Loucy (cell line): ENCODE measurements around the gene TLK1.

ENCODE experiments used
- H2AFZ ChIP-seq: fragments of 200-600 bp; sonication (generic); 2 replicates; pipeline ENCODE4 v1.6.0; 2016; ENCODE audit warnings: antibody characterized with exemption, mild to moderate bottlenecking, low read length, moderate library complexity
- H3F3A ChIP-seq: fragments of 200-600 bp; 2 replicates; pipeline ENCODE4 v1.6.0; 2016; ENCODE audit warnings: antibody characterized with exemption, low read depth, mild to moderate bottlenecking
- H3K27me3 ChIP-seq: fragments of 200-600 bp; sonication (generic); 2 replicates; pipeline ENCODE4 v1.6.1; 2014; ENCODE audit warnings: low read length, mild to moderate bottlenecking; ENCODE audit not compliant: insufficient read depth, poor library complexity, severe bottlenecking
- H3K36me3 ChIP-seq: fragments of 200-600 bp; sonication (generic); 2 replicates; pipeline ENCODE4 v1.6.1; 2016; ENCODE audit warnings: low read length; ENCODE audit not compliant: insufficient read depth
- H3K4me1 ChIP-seq: fragments of 200-600 bp; sonication (generic); 2 replicates; pipeline ENCODE4 v1.5.1; 2014; ENCODE audit warnings: low read length, mild to moderate bottlenecking; ENCODE audit not compliant: insufficient read depth, poor library complexity, severe bottlenecking
- H3K4me2 ChIP-seq: fragments of 200-600 bp; sonication (generic); 2 replicates; pipeline ENCODE4 v1.6.0; 2014; ENCODE audit warnings: antibody characterized with exemption, low read length, low read depth, mild to moderate bottlenecking; ENCODE audit not compliant: poor library complexity, severe bottlenecking
- H3K4me3 ChIP-seq: fragments of 200-600 bp; sonication (generic); 2 replicates; pipeline ENCODE4 v1.5.1; 2014; ENCODE audit warnings: low read length, mild to moderate bottlenecking, mixed read lengths; ENCODE audit not compliant: poor library complexity, severe bottlenecking
- H3K79me2 ChIP-seq: fragments of 200-600 bp; sonication (generic); 2 replicates; pipeline ENCODE4 v1.6.1; 2014; ENCODE audit warnings: low read length; ENCODE audit not compliant: insufficient read depth
- H3K9ac ChIP-seq: fragments of 200-600 bp; sonication (generic); 2 replicates; pipeline ENCODE4 v1.6.0; 2014; ENCODE audit warnings: mild to moderate bottlenecking, low read depth, low read length, moderate library complexity; ENCODE audit not compliant: poor library complexity, severe bottlenecking
- H3K9me2 ChIP-seq: fragments of 200-600 bp; sonication (generic); replicated peaks from 2 replicates; pipeline ENCODE4 v1.6.1; 2016; ENCODE audit warnings: low read depth, low read length, mixed read lengths
- H3K9me3 ChIP-seq: fragments of 200-600 bp; sonication (generic); 2 replicates; pipeline ENCODE4 v1.6.1; 2014; ENCODE audit warnings: mild to moderate bottlenecking, antibody characterized with exemption, low read length, low read depth; ENCODE audit not compliant: insufficient read depth
- H4K20me1 ChIP-seq: fragments of 200-600 bp; sonication (generic); 2 replicates; pipeline ENCODE4 v1.6.0; 2014; ENCODE audit warnings: antibody characterized with exemption, low read length, mild to moderate bottlenecking; ENCODE audit not compliant: insufficient read depth, poor library complexity, severe bottlenecking
- EZH2phosphoT487 ChIP-seq: fragments of 200-600 bp; IDR thresholded peaks from 2 replicates; pipeline ENCODE4 v1.6.1; 2018; ENCODE audit warnings: antibody characterized with exemption, mild to moderate bottlenecking, moderate library complexity, borderline replicate concordance
- TF ChIP-seq, protein P1 (sequence below): fragments of 200-600 bp; sonication (generic); conservative IDR thresholded peaks from 2 replicates; pipeline ENCODE4 v1.5.1; 2014; ENCODE audit warnings: mild to moderate bottlenecking, antibody characterized with exemption, low read length

Gene TLK1

DNA sequence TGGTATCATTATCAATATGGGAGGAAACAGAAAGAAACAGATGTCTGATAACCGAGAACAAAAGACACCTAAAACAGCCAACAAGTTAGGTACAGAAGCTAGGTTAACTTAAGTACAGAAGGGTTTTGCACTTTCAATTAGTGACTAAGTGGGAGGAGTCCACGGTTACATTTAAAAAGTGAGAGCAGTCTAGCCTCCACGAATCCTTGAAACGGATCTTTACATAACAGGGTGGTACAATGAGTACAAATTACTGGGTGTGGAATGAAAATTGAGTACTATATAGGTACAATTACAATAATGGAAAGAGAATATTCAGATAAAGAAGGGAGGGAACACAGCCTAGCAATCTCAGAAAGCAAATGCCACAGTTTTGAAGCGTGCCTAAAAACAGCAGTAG is 76.6 kb downstream of the TLK1 start:
- Histone ChIP-seq H3F3A (no peaks in the 10 kb centered on the region), H3K79me2 (peaks cover 92% of the 10 kb centered on the region), H2AFZ (no peak overlapping the region), H3K9me3 (no peaks in the 10 kb centered on the region), H3K4me2 (no peak overlapping the region), H3K4me1 (peaks cover 7% of the 10 kb centered on the region), H3K36me3 (peaks cover 39% of the 10 kb centered on the region), H3K9ac (no peak overlapping the region), H4K20me1 (peaks cover 85% of the 10 kb centered on the region), H3K9me2 (no peaks in the 10 kb centered on the region), H3K27me3 (no peaks in the 10 kb centered on the region), H3K4me3 (no peak overlapping the region)
- TF ChIP-seq, protein P1, sequence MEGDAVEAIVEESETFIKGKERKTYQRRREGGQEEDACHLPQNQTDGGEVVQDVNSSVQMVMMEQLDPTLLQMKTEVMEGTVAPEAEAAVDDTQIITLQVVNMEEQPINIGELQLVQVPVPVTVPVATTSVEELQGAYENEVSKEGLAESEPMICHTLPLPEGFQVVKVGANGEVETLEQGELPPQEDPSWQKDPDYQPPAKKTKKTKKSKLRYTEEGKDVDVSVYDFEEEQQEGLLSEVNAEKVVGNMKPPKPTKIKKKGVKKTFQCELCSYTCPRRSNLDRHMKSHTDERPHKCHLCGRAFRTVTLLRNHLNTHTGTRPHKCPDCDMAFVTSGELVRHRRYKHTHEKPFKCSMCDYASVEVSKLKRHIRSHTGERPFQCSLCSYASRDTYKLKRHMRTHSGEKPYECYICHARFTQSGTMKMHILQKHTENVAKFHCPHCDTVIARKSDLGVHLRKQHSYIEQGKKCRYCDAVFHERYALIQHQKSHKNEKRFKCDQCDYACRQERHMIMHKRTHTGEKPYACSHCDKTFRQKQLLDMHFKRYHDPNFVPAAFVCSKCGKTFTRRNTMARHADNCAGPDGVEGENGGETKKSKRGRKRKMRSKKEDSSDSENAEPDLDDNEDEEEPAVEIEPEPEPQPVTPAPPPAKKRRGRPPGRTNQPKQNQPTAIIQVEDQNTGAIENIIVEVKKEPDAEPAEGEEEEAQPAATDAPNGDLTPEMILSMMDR = no peak
- no peak for TF ChIP-seq EZH2phosphoT487

DNA sequence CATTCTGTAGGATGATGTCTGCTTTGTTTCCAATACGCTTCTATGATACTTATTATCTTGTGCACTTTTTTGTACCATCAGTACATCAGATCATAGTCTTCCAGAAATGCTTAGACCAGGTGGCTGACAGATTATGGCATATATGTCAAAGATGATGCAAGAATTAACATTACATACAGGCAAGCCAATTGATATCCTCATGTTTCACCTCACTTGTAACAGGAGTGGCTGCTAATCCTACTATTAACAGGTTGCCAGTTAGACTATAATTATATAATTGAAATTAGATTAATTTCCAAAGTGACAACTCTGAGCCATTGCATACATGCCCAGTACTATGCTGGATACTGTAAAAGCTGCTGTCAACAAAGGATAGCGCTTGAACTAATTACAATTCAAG is 77.2 kb downstream of the TLK1 start:
- Histone ChIP-seq H3K27me3 (no peaks in the 10 kb centered on the region), H3K79me2 (peaks cover 92% of the 10 kb centered on the region), H3K4me3 (no peak overlapping the region), H3K4me1 (peaks cover 7% of the 10 kb centered on the region), H3K9me3 (no peaks in the 10 kb centered on the region), H4K20me1 (peaks cover 81% of the 10 kb centered on the region), H3K9me2 (no peaks in the 10 kb centered on the region), H3K36me3 (peaks cover 40% of the 10 kb centered on the region), H3F3A (no peaks in the 10 kb centered on the region), H2AFZ (no peak overlapping the region), H3K4me2 (no peak overlapping the region), H3K9ac (no peak overlapping the region)
- TF ChIP-seq EZH2phosphoT487 = no peak
- TF ChIP-seq, protein P1 = no peak

DNA sequence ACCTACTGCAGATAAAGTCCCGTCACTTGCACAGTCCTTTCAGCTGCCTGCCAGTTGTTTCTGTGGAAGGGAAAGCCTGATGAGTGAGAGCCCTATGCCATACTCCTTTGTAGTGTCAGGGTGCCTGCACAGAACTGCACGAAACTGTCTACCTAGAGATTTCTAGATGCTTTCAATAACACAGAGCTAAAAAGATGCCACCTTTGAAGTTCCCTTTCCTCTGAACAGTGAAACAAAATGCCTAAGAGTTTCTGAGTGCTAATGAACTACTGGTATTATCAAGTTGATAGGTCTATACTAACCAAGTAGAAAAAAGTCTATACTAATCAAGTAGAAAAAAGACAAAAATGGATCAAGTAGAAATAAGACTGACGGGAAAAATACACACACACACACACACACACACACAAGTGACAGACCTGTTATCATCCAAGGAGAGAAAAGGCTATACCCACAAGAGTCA is 79.0 kb downstream of the TLK1 start:
- no peak overlapping the region for H2AFZ ChIP-seq
- H3K9me2 ChIP-seq = no peaks in the 10 kb centered on the region
- no peaks in the 10 kb centered on the region for H3K27me3 ChIP-seq
- H3K79me2 ChIP-seq = peaks cover 90% of the 10 kb centered on the region
- peaks cover 64% of the 10 kb centered on the region for H4K20me1 ChIP-seq
- no peaks in the 10 kb centered on the region for H3K9me3 ChIP-seq
- TF ChIP-seq, protein P1 = no peak
- TF ChIP-seq EZH2phosphoT487 = no peak
- H3K4me2 ChIP-seq = no peak overlapping the region
- no peak overlapping the region for H3K4me3 ChIP-seq
- H3K4me1 ChIP-seq = peaks cover 7% of the 10 kb centered on the region
- peaks cover 54% of the 10 kb centered on the region for H3K36me3 ChIP-seq
- no peaks in the 10 kb centered on the region for H3F3A ChIP-seq
- H3K9ac ChIP-seq = no peak overlapping the region
